ENCODE results near the gene PBX1. TPM values are rescaled to one million over a fixed set of nuclear protein-coding genes. Genes with fewer than 3 reads are reported as not detected.

Gene PBX1
- total and polyA plus RNA-seq, 2 donors from 2014 or later, result 14.9 to 91.5 TPM

DNA sequence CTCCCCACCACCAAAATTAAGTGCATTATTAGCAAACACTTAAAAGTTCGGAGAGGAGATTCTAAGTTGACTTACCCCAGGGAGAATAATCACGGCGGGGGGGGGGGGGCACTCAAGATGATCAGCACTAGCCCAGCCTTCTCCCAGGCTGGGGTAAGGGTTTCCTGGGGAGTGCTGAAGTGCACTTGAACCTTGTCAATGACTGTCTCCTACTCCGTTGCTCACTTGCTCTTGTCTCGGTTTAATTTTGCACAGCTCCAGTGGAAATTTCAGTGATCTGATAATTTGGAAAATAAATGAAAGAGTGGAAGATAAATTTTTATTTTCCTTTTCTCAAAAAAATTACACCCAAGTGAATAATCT is 59.2 kb downstream of the PBX1 start:
- intact Hi-C loops (cut with DNase I), result no loop called here
- TF ChIP-seq, protein P1, sequence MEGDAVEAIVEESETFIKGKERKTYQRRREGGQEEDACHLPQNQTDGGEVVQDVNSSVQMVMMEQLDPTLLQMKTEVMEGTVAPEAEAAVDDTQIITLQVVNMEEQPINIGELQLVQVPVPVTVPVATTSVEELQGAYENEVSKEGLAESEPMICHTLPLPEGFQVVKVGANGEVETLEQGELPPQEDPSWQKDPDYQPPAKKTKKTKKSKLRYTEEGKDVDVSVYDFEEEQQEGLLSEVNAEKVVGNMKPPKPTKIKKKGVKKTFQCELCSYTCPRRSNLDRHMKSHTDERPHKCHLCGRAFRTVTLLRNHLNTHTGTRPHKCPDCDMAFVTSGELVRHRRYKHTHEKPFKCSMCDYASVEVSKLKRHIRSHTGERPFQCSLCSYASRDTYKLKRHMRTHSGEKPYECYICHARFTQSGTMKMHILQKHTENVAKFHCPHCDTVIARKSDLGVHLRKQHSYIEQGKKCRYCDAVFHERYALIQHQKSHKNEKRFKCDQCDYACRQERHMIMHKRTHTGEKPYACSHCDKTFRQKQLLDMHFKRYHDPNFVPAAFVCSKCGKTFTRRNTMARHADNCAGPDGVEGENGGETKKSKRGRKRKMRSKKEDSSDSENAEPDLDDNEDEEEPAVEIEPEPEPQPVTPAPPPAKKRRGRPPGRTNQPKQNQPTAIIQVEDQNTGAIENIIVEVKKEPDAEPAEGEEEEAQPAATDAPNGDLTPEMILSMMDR (IDR thresholded peaks at IDR 0.05; ENCODE audit: borderline replicate concordance, extremely low read depth, insufficient read depth), result no peak
- Histone ChIP-seq H3K36me3 (ENCODE audit: control insufficient read depth in 2 of 3, insufficient read depth in 3 of 3, low read length in 3 of 3) (no peaks in the 10 kb centered on the region), H3K27me3 (ENCODE audit: control insufficient read depth, insufficient read depth, low read length) (no peaks in the 10 kb centered on the region), H3K4me1 (ENCODE audit: control insufficient read depth in 2 of 3, insufficient read depth in 2 of 3, low read depth in 1 of 3, low read length in 3 of 3) (peaks cover 9 to 26% (median 22%) of the 10 kb centered on the region in 3 donors), H3K27ac (ENCODE audit: low read depth in 2 of 2, low read length in 2 of 2) (no peak overlapping the region), H3K9ac (ENCODE audit: low read length in 3 of 3) (no peak overlapping the region), H3K4me3 (ENCODE audit: low read length in 3 of 3) (no peak overlapping the region), H3K9me3 (ENCODE audit: control insufficient read depth in 2 of 3, insufficient read depth in 1 of 3, low read length in 3 of 3) (no peaks in the 10 kb centered on the region)
- no peak for DNase-seq
- FAIRE-seq, result no peak

GRCh38 chr1:164619006-164619784 is 60.2 kb downstream of the PBX1 start:
- Histone ChIP-seq H3K9me3 (ENCODE audit: control insufficient read depth in 2 of 3, insufficient read depth in 1 of 3, low read length in 3 of 3) (no peaks in the 10 kb centered on the region), H3K27me3 (ENCODE audit: control insufficient read depth, insufficient read depth, low read length) (no peaks in the 10 kb centered on the region), H3K9ac (ENCODE audit: low read length in 3 of 3) (no peak overlapping the region), H3K27ac (ENCODE audit: low read depth in 2 of 2, low read length in 2 of 2) (no peak overlapping the region), H3K4me3 (ENCODE audit: low read length in 3 of 3) (no peak overlapping the region), H3K4me1 (ENCODE audit: control insufficient read depth in 2 of 3, insufficient read depth in 2 of 3, low read depth in 1 of 3, low read length in 3 of 3) (peaks cover 4 to 20% (median 13%) of the 10 kb centered on the region in 3 donors), H3K36me3 (ENCODE audit: control insufficient read depth in 2 of 3, insufficient read depth in 3 of 3, low read length in 3 of 3) (no peaks in the 10 kb centered on the region)
- DNase-seq (no peak), FAIRE-seq (no peak)
- intact Hi-C loops (cut with DNase I), result no loop called here
- TF ChIP-seq, protein P1 (IDR thresholded peaks at IDR 0.05; ENCODE audit: borderline replicate concordance, extremely low read depth, insufficient read depth), result no peak

DNA sequence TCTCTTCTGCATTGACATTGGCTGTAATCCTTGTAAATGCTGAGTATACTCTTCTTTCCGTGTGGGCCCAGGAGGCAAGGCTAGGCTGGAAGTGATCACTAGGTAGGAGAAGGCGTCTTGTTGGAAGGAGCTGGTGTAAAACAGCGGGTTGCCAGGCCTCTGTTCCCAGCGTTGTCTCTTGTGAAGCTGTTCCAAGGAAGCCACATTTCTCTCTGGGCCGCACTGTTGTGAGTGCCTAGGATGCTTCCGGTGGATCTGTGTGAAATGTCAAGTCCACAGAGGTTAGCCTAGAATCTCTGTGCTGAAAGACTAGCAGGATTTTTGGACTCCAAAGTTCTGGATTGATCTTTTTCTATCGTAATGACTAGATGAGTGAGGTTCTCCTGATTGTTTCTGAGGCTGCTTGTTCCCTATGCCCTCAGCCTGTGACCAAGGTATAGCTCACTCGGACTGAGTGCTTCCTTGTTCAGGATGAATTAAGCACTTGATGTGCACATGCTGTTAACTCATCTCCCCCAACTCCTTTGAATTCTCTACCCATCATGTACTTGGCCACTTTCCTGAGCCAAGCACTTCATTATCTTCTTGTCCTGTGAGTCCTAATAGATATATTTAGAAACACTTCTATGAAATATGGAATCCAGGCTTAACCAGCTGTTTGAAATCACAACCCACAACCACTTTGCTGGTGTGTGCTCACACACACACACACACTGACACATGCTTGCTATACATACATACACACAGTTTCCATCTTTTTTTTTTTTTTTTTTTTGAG is 63.3 kb downstream of the PBX1 start:
- H3K4me1 ChIP-seq (ENCODE audit: control insufficient read depth in 2 of 3, insufficient read depth in 2 of 3, low read depth in 1 of 3, low read length in 3 of 3), result peaks cover under 1 to 13% (median 4%) of the 10 kb centered on the region in 3 donors
- intact Hi-C loops (cut with DNase I), result no loop called here
- H3K9ac ChIP-seq (ENCODE audit: low read length in 3 of 3), result no peak overlapping the region
- no peak for DNase-seq
- H3K4me3 ChIP-seq (ENCODE audit: low read length in 3 of 3), result no peak overlapping the region
- no peaks in the 10 kb centered on the region for H3K9me3 ChIP-seq (ENCODE audit: control insufficient read depth in 2 of 3, insufficient read depth in 1 of 3, low read length in 3 of 3)
- H3K36me3 ChIP-seq (ENCODE audit: control insufficient read depth in 2 of 3, insufficient read depth in 3 of 3, low read length in 3 of 3), result peaks cover 0 to 2% (median 0%) of the 10 kb centered on the region in 3 donors
- TF ChIP-seq, protein P1 (IDR thresholded peaks at IDR 0.05; ENCODE audit: borderline replicate concordance, extremely low read depth, insufficient read depth), result no peak
- no peak for FAIRE-seq
- no peaks in the 10 kb centered on the region for H3K27me3 ChIP-seq (ENCODE audit: control insufficient read depth, insufficient read depth, low read length)
- no peak overlapping the region for H3K27ac ChIP-seq (ENCODE audit: low read depth in 2 of 2, low read length in 2 of 2)

All from kidney (tissue), 14 donors.